Measurements from ENCODE around the gene RUNX3. TPM values are rescaled to one million over a fixed set of nuclear protein-coding genes. Genes with fewer than 3 reads are reported as not detected.
A peak's percentile ranks its signal among the peaks of the same experiment; 100 is the strongest.

RUNX3 gene
- total and polyA plus RNA-seq, 2 of the 8 experiments (the other 6 are each of a cell fraction or from before 2014, with no cell fraction given), result 0.62 to 0.82 TPM

DNA sequence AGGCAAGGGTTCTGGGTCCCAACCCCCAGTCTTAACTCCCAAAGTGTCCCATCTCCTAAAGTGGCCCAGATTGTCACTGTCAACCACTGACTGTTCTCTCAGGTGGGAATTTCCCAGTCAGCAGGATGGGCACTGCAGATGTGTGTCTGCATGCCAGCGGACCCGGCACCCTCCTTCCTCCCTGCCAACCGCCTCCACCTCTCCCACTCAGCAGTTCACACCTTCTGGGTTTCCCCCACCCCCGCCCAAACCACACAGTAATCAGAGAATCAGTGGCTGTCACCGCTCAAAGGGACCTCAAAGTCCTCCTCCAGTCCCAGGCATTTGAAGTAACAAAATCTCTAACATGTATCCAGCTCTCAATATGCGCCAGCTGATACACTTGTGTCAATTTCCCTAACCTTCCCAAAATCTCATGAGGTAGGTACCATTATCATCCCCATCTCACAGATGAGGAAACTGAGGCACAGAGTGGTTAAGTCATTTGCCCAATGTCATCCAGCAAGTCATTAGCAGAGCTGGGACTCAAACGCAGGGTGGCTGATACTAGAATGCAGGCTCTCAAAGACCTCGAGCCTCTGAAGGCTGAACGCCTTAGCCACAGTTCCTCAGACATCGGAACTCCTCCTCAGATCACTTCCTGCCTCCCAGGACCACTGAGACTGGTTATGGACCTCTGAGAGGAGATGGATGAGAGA, 4.8 kb downstream of the RUNX3 start:
- ChIA-PET CTCF (ENCODE audit: partially characterized antibody) (interaction anchor here (0.7 to 4.1 kb wide), 15 partner anchors 8 to 1612 kb away, joined by 3 to 27 read pairs (median 8); partner anchors contain the start of gene CLIC4), POLR2A (ENCODE audit: partially characterized antibody) (interaction anchor here (1.1 kb wide), 1 partner anchor 11 kb away, joined by 3 read pairs; no protein-coding TSS in a partner anchor)
- 82% methylated on average over 9 of the region's 10 CpGs; no CpG with 5 or more reads in 1 of the 2 experiments for WGBS, 2 experiments (ENCODE audit: extremely low coverage in 1 of 2, insufficient coverage in 1 of 2, insufficient read length in 1 of 2, insufficient replicate concordance in 2 of 2, low coverage in 1 of 2, low lambda C conversion rate in 2 of 2, missing lambda C conversion rate in 1 of 2)
- Histone ChIP-seq H3K56ac (replicated peaks; ENCODE audit: insufficient read length, low read depth, low read length) (no peak overlapping the region), H2BK5ac (ENCODE audit: low read depth, low read length) (no peak overlapping the region), H3K18ac (ENCODE audit: extremely low read depth, low read length) (no peak overlapping the region), H3K36me3 (ENCODE audit: control insufficient read depth in 2 of 4, insufficient read depth in 4 of 4, low read length in 3 of 4) (no peaks in the 10 kb centered on the region), H3K79me2 (ENCODE audit: control insufficient read depth in 1 of 2, insufficient read depth in 2 of 2, low read length in 2 of 2) (no peaks in the 10 kb centered on the region), H3K79me1 (ENCODE audit: low read depth, low read length) (no peaks in the 10 kb centered on the region), H4K5ac (ENCODE audit: insufficient read length, low read depth, low read length) (no peak overlapping the region), H3K4me3 (ENCODE audit: extremely low read depth in 1 of 4, insufficient read depth in 2 of 4, low read depth in 3 of 4, low read length in 4 of 4) (no peak overlapping the region), H3K9me3 (ENCODE audit: insufficient read depth in 2 of 2, low read depth in 1 of 2, low read length in 1 of 2) (no peaks in the 10 kb centered on the region), H4K91ac (replicated peaks; ENCODE audit: insufficient read length, low read length) (no peak overlapping the region), H3K4me2 (ENCODE audit: insufficient read depth in 1 of 2, low read depth in 2 of 2, low read length in 2 of 2) (peak overlapping the region; percentile 71 to 74; a peak in 1 of 4 replicates), H3K23ac (ENCODE audit: insufficient read length) (no peak overlapping the region), H2BK12ac (ENCODE audit: low read depth, low read length) (no peak overlapping the region; the same call in 1 of the 2 replicates), H4K8ac (ENCODE audit: extremely low read depth, insufficient read depth, low read length) (no peak overlapping the region), H4K20me1 (replicated peaks in 1 of 2; ENCODE audit: control insufficient read depth in 1 of 2, insufficient read depth in 2 of 2, low read length in 2 of 2) (peaks cover 0 to 6% of the 10 kb centered on the region in 2 experiments), H3K4me1 (replicated peaks in 1 of 4; ENCODE audit: control insufficient read depth in 3 of 4, insufficient read depth in 4 of 4, low read length in 3 of 4) (peaks cover 3 to 31% (median 24%) of the 10 kb centered on the region in 4 experiments), H3K9ac (replicated peaks in 1 of 4; ENCODE audit: extremely low read depth in 1 of 4, low read depth in 3 of 4, low read length in 3 of 4) (no peak overlapping the region), H3K4ac (replicated peaks; ENCODE audit: insufficient read length, low read depth, low read length) (no peak overlapping the region), H3K27me3 (replicated peaks in 1 of 4; ENCODE audit: control insufficient read depth in 3 of 4, extremely low read depth in 1 of 4, insufficient read depth in 3 of 4, low read length in 3 of 4) (peaks cover 38 to 58% (median 52%) of the 10 kb centered on the region in 4 experiments), H3K27ac (ENCODE audit: low read depth, low read length) (no peak overlapping the region), H3K14ac (ENCODE audit: insufficient read length) (no peak overlapping the region), H2BK20ac (ENCODE audit: low read length) (no peak overlapping the region), H2AK5ac (ENCODE audit: low read depth, low read length) (no peak overlapping the region), H3K23me2 (ENCODE audit: low read depth, low read length) (peaks cover 12% of the 10 kb centered on the region; the same call in 1 of the 2 replicates), H2BK120ac (replicated peaks; ENCODE audit: low read depth, low read length) (no peak overlapping the region), H2BK15ac (ENCODE audit: low read length) (no peak overlapping the region), H2AFZ (ENCODE audit: low read length) (no peak overlapping the region)
- DNase-seq (ENCODE audit: low read depth in 1 of 2, low spot score in 2 of 2) (no peak), FAIRE-seq (no peak)
- TF ChIP-seq TBP (IDR thresholded peaks at IDR 0.05; ENCODE audit: low read depth, low read length) (no peak), KDM1A (IDR thresholded peaks at IDR 0.05; ENCODE audit: borderline replicate concordance, low read length) (peak; percentile 48; the same call in 1 of the 2 replicates)

All from H1 (cell line).